Heart right ventricle (tissue), 16 donors: ENCODE measurements around the gene COPZ2. TPM values are rescaled to one million over a fixed set of nuclear protein-coding genes. Genes with fewer than 3 reads are reported as not detected.
"Not testable (repeated sequence)": the region's sequence is repeated elsewhere in the genome, so short reads cannot be mapped to it uniquely, and the experiment has no call there.

Source experiments
- ATAC-seq, 8 donors: fragments of 200-7000 bp; cut with Tn5 transposase; one replicate each; pipeline ENCODE4 v1.9.1; 2020; ENCODE audit warnings: mild to moderate bottlenecking in 8 of 8, moderate library complexity in 8 of 8, moderate number of reproducible peaks in 1 of 8
- DNase-seq, 2 donors: peaks; one replicate each; pipeline ENCODE4 v3.0.0-alpha.2; 2020
- H3K27ac ChIP-seq, 10 donors: fragments of 200-600 bp; sonication (generic) in 2 of 10; one replicate each; pipeline versions ENCODE4 v1.5.0 to v1.8.0; 2020 to 2022; ENCODE audit warnings: mild to moderate bottlenecking in 3 of 10
- H3K27me3 ChIP-seq, 7 donors: fragments of 200-600 bp; one replicate each; pipeline ENCODE4 v1.8.0; 2021 to 2022; ENCODE audit warnings: mild to moderate bottlenecking in 2 of 7
- H3K36me3 ChIP-seq, 9 donors: fragments of 200-600 bp; sonication (generic) in 1 of 9; one replicate each; pipeline versions ENCODE4 v1.5.0 to v1.8.0; 2020 to 2022; ENCODE audit warnings: mild to moderate bottlenecking in 2 of 9
- H3K4me1 ChIP-seq, 9 donors: fragments of 200-600 bp; sonication (generic) in 1 of 9; one replicate each; pipeline versions ENCODE4 v1.5.0 to v1.8.0; 2020 to 2022; ENCODE audit warnings: mild to moderate bottlenecking in 4 of 9
- H3K4me3 ChIP-seq, 10 donors: fragments of 200-600 bp; sonication (generic) in 2 of 10; one replicate each; pipeline versions ENCODE4 v1.5.0 to v1.8.0; 2020 to 2022; ENCODE audit warnings: mild to moderate bottlenecking in 7 of 10, moderate library complexity in 2 of 10
- H3K9me3 ChIP-seq, 11 donors: fragments of 200-600 bp in 10 of 11; sonication (generic) in 2 of 11; one replicate each; pipeline versions ENCODE4 v1.5.0 to v1.8.0; 2013 to 2022; ENCODE audit warnings: mild to moderate bottlenecking in 2 of 11, control low read depth in 1 of 11, moderate library complexity in 1 of 11
- WGBS, 2 donors: extraction: QIAGEN DNeasy Blood & Tissue Kit; methylation state at CpG; one replicate each; pipeline ENCODE4 v1.1.7; 2013; ENCODE audit warnings: inconsistent platforms in 1 of 2; 5-methylcytosine and 5-hydroxymethylcytosine counted together
- intact Hi-C, 10 donors: fragments of 100-400 bp; cut with DNase I; formaldehyde crosslinking; loops; one replicate each; pipeline versions ENCODE4 v1.11.1 to v1.14.2; 2022
- polyA plus RNA-seq, 2 donors: library from polyadenylated mRNA; stranded (reverse); fragments of 200-250 nt; gene quantifications; one replicate each; pipeline ENCODE4 v1.2.3, GENCODE V29; 2013
- total RNA-seq, 10 donors: library from RNA; stranded (reverse); fragmentation: NEBNext Ultra II Directional in 3 of 10; extraction: Animal tissue kit (Norgen Biotek cat#: 25700) in 3 of 10; gene quantifications; one replicate each; pipeline versions ENCODE4 v1.2.1 to v1.2.4, GENCODE V29; 2021 to 2023
- TF ChIP-seq, protein P1 (sequence below), 9 donors: fragments of 200-600 bp; sonication (generic) in 2 of 9; IDR thresholded peaks; one replicate each; pipeline versions ENCODE4 v1.5.0 to v1.8.0; 2021 to 2022; ENCODE audit warnings: antibody characterized with exemption in 9 of 9, mild to moderate bottlenecking in 5 of 9, moderate library complexity in 1 of 9
- donor health status: Arrhythmogenic right ventricular cardiomyopathy.
- donor health status: ischemic (EF 13 %, LVEDD 7.1; RV severe dilation, severe dysfunction).
- donor health status: healthy with polysubstance abuse.
- donor health status: DM: no; HTN: yes; CAD: no.
- donor health status: DM: no; HTN: no; CAD: no.
- donor health status: ischemic (EF 25% LVEDD 6.9; RV normal size, moderate dysfunction).
- donor health status: ischemic (EF 25% LVEDD 5.7; RV mildly dilated, moderate dysfunction).
- donor health status: healthy.
- donor health status: DM: yes; HTN: yes; CAD: no.
- donor health status: Ischemic cardiomyopathy.
- donor health status: ischemic (EF 35%, LVEDD 5.7; RV mildly dilated, moderate dysfunction).
- donor health status: nonischemic (EF 11% LVEDD 7.7; RV severe dilation, severe dysfunction).
- donor health status: DM: yes; HTN: yes; CAD: no.
- donor health status: PGD.
- donor health status: ischemic (EF 29% LVEDD 5.4; RV normal size, mild dysfunction).
- donor health status: nonischemic (EF 23%, LVEDD 6.1; RV moderate dilation, normal function).

The COPZ2 gene
- total and polyA plus RNA-seq, 12 donors = 17.5 to 67.3 (median 59.1) TPM

DNA sequence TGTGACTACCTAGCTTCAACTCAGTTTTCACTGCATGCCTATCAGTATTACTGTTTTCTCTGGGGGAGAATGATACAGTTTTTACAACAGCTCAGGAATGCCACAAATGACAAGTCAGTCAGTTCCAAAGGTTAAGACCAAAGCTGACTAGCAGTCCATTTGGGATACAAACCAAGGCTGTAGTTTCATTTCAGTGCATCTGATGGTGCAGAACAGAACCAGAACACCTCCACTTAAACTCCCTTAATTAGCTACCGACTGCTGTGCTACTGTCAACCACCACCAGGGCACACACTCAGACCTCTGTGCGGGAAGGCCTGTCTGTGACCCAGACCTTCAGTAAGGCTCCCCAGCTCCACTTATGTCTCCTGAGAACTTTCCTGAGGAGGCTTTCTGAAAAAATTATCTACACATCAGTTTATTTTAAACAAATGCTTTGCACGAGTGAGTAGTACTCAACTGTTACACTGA is 30.9 kb upstream of the COPZ2 start:
- peak overlapping the region in 1 of 10 donors; percentile 1 for H3K27ac ChIP-seq
- DNase-seq = no peak

DNA sequence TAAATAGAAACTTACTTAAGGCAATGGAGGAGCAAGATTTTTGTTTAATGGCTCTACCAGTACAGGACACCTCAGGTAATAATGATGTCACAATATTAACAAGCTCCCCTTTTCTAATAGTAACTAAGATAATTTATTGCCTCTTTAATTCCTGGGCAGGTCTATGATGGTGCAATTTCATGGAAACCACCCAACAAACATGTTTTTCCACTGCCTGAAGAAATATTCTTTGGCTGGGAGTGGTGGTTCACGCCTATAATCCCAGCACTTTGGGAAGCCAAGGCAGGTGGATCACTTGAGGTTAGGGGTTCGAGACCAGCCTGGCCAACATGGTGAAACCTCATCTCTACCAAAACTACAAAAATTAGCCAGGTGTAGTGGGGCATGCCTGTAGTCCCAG is 30.2 kb upstream of the COPZ2 start:
- peaks cover 0 to 99% (median 25%) of the 10 kb centered on the region in 9 donors for H3K36me3 ChIP-seq
- DNase-seq, H3K9me3 ChIP-seq, intact Hi-C loops, H3K4me3 ChIP-seq, H3K27me3 ChIP-seq, H3K27ac ChIP-seq, ATAC-seq: not testable (repeated sequence)
- H3K4me1 ChIP-seq = peaks cover 0 to 26% (median 11%) of the 10 kb centered on the region in 9 donors
- WGBS, 2 donors = 90 to 91% methylated on average over 2 of the region's 2 CpGs

More for the DNA sequence above, 30.9 kb upstream of the COPZ2 start:
- WGBS, 2 donors = 61 to 74% methylated on average over 3 of the region's 3 CpGs
- Histone ChIP-seq H3K36me3 (peaks cover 0 to 98% (median 24%) of the 10 kb centered on the region in 9 donors), H3K9me3 (no peaks in the 10 kb centered on the region), H3K4me1 (peaks cover 0 to 26% (median 11%) of the 10 kb centered on the region in 9 donors), H3K27me3 (no peaks in the 10 kb centered on the region), H3K4me3 (no peak overlapping the region)
- intact Hi-C loops = no loop called here
- TF ChIP-seq, protein P1, sequence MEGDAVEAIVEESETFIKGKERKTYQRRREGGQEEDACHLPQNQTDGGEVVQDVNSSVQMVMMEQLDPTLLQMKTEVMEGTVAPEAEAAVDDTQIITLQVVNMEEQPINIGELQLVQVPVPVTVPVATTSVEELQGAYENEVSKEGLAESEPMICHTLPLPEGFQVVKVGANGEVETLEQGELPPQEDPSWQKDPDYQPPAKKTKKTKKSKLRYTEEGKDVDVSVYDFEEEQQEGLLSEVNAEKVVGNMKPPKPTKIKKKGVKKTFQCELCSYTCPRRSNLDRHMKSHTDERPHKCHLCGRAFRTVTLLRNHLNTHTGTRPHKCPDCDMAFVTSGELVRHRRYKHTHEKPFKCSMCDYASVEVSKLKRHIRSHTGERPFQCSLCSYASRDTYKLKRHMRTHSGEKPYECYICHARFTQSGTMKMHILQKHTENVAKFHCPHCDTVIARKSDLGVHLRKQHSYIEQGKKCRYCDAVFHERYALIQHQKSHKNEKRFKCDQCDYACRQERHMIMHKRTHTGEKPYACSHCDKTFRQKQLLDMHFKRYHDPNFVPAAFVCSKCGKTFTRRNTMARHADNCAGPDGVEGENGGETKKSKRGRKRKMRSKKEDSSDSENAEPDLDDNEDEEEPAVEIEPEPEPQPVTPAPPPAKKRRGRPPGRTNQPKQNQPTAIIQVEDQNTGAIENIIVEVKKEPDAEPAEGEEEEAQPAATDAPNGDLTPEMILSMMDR (IDR thresholded peaks at IDR 0.05) = peak in 5 of 9 donors; percentile 9 to 34 (median 16)
- ATAC-seq = no peak

DNA sequence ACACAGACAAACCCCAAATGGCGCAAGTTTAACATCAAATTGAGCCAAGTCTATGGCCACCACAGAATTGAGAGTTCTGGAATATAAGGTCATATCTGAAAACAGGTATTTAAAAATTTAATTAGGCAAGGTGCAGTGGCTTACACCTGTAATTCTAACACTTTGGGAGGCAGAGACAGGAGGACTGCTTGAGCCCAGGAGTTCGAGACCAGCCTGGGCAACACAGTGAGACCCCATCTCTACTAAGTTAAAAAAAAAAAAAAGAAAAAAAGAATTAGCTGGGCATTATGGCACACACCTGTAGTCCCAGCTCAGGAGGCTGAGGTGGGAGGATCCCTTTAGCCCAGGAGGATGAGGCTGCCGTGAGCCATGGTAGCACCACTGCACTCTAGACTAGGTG is 29.6 kb upstream of the COPZ2 start:
- TF ChIP-seq, protein P1 (IDR thresholded peaks at IDR 0.05) = no peak
- H3K4me3 ChIP-seq = no peak overlapping the region
- H3K27me3 ChIP-seq = no peaks in the 10 kb centered on the region
- no peak for DNase-seq
- H3K9me3 ChIP-seq = no peaks in the 10 kb centered on the region
- H3K36me3 ChIP-seq = peaks cover 0 to 99% (median 30%) of the 10 kb centered on the region in 9 donors
- no peak for ATAC-seq
- 96 to 98% methylated on average over 3 of the region's 3 CpGs for WGBS, 2 donors
- no peak overlapping the region for H3K27ac ChIP-seq
- intact Hi-C loops = no loop called here
- peaks cover 0 to 26% (median 12%) of the 10 kb centered on the region in 9 donors for H3K4me1 ChIP-seq

DNA sequence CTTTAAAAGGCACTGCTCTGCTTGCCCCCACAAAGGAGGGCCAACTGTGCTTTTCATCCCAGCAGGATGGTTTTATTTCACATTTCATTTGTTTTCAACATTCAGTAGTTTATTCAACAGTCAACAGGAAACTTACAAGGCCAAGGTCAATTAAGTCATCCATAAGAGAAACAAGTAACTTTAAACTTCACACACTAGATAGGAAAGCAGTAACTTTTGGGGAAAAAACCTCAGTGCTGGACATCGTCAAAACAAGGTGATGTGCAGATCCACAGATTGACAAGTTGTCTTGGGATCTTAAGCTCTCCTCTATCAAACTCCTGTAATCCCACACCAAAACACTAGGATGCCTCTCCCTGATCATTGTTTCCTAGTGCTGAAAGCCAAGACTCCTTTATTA is 29.1 kb upstream of the COPZ2 start:
- WGBS, 2 donors = 74 to 88% methylated on average over 1 of the region's 1 CpG
- TF ChIP-seq, protein P1 (IDR thresholded peaks at IDR 0.05) = no peak
- H3K4me1 ChIP-seq = peaks cover 0 to 26% (median 12%) of the 10 kb centered on the region in 9 donors
- H3K27me3 ChIP-seq = no peaks in the 10 kb centered on the region
- H3K4me3 ChIP-seq = no peak overlapping the region
- H3K27ac ChIP-seq = peak overlapping the region in 3 of 10 donors; percentile 8 to 58 (median 18)
- DNase-seq (no peak), ATAC-seq (no peak)
- peaks cover 0 to 100% (median 33%) of the 10 kb centered on the region in 9 donors for H3K36me3 ChIP-seq
- H3K9me3 ChIP-seq = no peaks in the 10 kb centered on the region
- intact Hi-C loops = no loop called here

DNA sequence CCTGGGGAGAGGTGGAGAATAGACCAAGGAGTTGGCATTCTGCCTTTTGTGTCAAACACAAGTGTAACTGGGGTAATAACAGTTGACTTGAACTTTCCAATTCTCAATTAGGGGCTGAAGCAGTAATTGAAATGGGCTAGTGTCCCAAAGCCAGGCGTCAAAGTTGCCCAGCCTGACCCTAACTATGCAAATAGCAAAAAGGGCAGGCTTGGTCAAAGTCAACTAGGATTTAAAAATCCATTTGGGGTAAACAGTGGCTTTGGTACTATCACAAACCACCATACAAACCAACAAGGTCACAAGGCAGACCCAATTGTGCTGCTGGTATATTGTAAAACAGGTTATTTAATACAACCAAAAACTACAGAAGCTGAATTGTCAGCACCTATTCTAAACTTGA is 28.6 kb upstream of the COPZ2 start:
- DNase-seq (no peak), ATAC-seq (no peak)
- 70 to 82% methylated on average over 1 of the region's 1 CpG for WGBS, 2 donors
- no peak overlapping the region for H3K4me3 ChIP-seq
- intact Hi-C loops = no loop called here
- H3K36me3 ChIP-seq = peaks cover 0 to 100% (median 31%) of the 10 kb centered on the region in 9 donors
- peaks cover 0 to 26% (median 12%) of the 10 kb centered on the region in 9 donors for H3K4me1 ChIP-seq
- H3K9me3 ChIP-seq = no peaks in the 10 kb centered on the region
- H3K27me3 ChIP-seq = no peaks in the 10 kb centered on the region
- TF ChIP-seq, protein P1 (IDR thresholded peaks at IDR 0.05) = no peak
- peak overlapping the region in 4 of 10 donors; percentile 8 to 58 (median 18) for H3K27ac ChIP-seq
